Astrocyte of the cerebellum (primary cell): ENCODE results near the gene CCDC127.
"Not testable (repeated sequence)": the region's sequence is repeated elsewhere in the genome, so short reads cannot be mapped to it uniquely, and the experiment has no call there.

Source experiments
- DNase-seq: peaks from one replicate; pipeline ENCODE4 v3.0.0-alpha.2; 2011; ENCODE audit warnings: low read depth
- H3K4me3 ChIP-seq: 2 replicates; pipeline ENCODE4 v1.5.1; 2011; ENCODE audit warnings: mild to moderate bottlenecking, low read depth, low read length, moderate library complexity
- in situ Hi-C: cut with HindIII; loops from 2 replicates; pipeline ENCODE4 v1.10.0; 2017; ENCODE audit warnings: low sequenced_read_pairs
- TF ChIP-seq, protein P1 (sequence below): IDR thresholded peaks from 2 replicates; pipeline ENCODE4 v1.5.1; 2012; ENCODE audit warnings: low read length, low read depth, moderate library complexity, mild to moderate bottlenecking; ENCODE audit errors: missing control alignments

Gene CCDC127

DNA sequence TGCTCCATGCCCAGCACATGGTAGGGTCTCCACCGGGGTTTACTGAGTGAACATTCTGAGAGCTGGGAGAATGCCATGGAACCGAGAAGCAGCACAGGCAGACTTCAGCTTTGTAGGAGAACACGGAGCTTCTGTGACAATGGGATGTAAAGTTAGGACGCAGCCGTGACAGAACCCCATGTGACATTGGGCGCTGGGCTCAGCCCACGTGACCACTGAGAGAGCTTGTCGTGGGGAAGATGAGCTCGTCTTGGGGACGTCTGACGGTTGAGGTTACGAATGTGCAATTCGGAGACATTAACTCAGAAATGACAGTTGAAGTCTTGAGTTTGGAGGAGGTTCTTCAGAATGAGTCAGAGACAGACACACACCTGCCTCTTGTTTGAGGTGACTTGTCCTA is 13.7 kb upstream of the CCDC127 start:
- in situ Hi-C loops, result no loop called here
- TF ChIP-seq, protein P1, sequence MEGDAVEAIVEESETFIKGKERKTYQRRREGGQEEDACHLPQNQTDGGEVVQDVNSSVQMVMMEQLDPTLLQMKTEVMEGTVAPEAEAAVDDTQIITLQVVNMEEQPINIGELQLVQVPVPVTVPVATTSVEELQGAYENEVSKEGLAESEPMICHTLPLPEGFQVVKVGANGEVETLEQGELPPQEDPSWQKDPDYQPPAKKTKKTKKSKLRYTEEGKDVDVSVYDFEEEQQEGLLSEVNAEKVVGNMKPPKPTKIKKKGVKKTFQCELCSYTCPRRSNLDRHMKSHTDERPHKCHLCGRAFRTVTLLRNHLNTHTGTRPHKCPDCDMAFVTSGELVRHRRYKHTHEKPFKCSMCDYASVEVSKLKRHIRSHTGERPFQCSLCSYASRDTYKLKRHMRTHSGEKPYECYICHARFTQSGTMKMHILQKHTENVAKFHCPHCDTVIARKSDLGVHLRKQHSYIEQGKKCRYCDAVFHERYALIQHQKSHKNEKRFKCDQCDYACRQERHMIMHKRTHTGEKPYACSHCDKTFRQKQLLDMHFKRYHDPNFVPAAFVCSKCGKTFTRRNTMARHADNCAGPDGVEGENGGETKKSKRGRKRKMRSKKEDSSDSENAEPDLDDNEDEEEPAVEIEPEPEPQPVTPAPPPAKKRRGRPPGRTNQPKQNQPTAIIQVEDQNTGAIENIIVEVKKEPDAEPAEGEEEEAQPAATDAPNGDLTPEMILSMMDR, result no peak
- no peak for DNase-seq
- H3K4me3 ChIP-seq, result no peak overlapping the region

DNA sequence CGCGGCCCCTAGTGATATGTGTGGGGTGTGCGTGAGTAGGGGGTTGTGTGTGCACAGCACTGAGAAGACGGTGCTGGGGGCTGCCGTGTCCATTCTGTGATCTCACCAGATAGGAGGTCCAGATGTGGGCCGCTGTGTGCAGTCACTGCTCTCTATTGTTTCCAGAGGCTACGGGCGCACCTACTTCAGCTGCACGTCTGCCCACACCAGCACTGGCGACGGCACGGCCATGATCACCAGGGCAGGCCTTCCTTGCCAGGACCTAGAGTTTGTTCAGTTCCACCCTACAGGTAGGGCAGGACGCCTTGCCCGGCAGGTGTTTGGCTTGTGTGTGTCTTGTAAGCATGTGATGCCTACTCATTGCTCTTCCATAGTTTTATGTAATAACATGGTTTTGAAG is 12.8 kb upstream of the CCDC127 start:
- no peak for DNase-seq
- H3K4me3 ChIP-seq, result no peak overlapping the region
- in situ Hi-C loops, result no loop called here
- TF ChIP-seq, protein P1, result no peak

DNA sequence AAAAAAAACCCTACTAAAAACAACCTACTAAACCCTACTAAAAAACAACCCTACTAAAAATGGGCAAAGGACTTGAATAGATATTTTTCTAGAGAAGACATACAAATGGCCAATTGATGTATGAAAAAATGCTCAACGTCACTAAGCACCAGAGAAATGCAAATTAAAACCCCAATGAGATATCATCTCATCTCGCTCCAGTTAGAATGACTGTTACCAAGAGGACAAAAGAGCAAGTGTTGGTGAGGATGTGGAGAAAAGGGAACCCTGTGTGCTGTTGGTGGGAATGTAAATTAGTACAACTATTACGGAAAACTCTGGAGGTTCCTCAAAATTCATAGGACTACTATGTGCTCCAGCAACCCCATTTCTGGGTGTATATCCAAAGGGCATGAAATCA is 10.9 kb upstream of the CCDC127 start:
- no peak overlapping the region for H3K4me3 ChIP-seq
- DNase-seq, result no peak
- TF ChIP-seq, protein P1, result no peak
- in situ Hi-C loops, result no loop called here

DNA sequence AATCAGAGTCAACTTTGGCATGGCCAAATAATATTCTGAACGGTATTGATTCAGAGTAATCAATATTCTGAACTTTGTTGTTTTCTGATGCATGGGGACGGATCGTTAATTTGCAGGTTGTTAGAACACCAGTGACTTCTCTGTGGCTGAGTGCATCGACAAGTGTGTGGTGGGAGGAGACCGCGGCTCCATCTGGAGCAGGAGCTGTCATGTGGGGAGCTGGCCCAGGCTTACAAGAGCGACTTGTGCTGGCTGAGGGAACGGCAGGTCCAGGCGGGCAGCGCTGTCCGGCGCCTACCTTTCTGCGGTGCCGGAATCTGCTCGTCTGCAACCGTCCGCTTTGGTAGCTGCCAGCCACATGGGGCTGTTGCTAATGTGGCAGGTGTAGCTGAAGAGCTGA is 9.4 kb upstream of the CCDC127 start:
- H3K4me3 ChIP-seq, DNase-seq, in situ Hi-C loops: not testable (repeated sequence)

DNA sequence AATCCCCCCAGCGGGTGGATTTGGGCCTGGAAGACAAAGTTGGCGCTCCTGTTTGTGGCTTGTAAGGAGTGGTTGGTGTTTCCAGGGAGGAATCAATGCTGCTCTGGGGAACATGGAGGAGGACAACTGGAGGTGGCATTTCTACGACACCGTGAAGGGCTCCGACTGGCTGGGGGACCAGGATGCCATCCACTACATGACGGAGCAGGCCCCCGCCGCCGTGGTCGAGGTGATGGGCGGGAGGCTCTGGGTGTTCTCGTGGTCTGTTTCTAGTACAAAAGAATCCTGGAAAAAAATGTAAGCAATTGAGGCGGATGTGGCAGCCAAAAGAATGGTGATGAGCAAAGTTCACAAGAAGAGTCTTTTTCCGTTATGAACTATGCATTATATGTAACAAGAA is 7.4 kb upstream of the CCDC127 start:
- TF ChIP-seq, protein P1, result no peak
- no peak for DNase-seq
- no peak overlapping the region for H3K4me3 ChIP-seq
- in situ Hi-C loops, result no loop called here

DNA sequence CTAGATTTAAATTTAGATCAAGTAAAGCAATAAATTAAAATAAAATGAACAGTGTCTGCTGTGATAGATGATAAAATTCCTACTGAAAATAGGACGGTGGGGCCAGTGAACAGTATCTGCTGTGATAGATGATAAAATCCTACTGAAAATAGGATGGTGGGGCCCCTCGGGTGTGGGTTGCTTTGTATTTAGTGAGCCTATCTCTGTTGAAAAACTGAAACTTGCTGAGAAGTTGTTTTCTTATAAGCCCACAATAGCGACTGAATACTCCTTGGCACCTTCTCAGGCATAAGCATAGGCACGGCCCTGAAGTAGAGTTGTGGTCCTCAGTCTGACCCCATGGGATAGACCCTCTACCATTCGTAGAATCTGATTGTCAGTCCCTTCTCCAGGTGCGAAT is 5.8 kb upstream of the CCDC127 start:
- in situ Hi-C loops, result no loop called here
- H3K4me3 ChIP-seq, result no peak overlapping the region
- TF ChIP-seq, protein P1, result no peak
- DNase-seq, result no peak

DNA sequence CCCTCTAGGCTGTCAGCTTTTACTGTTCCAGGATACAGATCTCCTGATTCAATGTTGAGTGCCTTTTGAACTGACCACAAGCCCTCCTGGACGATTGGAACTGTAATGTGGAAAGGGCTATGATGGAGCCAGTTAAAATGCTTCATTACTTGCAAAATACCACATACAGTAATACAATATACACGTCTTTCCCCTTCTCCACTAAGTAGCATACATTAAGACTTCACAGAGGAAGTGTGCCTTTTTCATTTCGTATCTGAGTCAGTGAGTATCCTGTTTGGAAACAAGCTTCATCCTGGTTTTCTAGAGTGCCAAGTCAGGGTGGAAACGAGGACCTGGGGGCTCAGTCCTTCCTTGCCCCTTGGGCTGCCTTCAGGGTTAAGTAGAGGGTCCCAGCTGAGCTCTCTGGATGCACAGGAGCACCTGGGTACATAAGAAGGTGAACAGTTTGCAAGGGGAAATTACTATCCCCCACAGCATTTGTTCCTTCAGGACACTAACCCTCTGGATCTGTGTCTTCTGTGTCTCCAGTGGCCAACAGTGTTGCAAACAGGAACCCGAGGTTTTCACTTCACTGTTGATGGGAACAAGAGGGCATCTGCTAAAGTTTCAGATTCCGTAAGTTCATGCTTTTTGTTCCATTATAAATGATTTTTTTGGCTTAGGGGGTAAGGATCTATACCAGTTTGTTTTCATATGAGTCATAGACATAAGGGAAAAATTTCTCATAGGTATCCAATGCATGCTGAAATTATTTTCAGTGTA is 5.2 kb upstream of the CCDC127 start:
- H3K4me3 ChIP-seq, in situ Hi-C loops, DNase-seq: not testable (repeated sequence)

DNA sequence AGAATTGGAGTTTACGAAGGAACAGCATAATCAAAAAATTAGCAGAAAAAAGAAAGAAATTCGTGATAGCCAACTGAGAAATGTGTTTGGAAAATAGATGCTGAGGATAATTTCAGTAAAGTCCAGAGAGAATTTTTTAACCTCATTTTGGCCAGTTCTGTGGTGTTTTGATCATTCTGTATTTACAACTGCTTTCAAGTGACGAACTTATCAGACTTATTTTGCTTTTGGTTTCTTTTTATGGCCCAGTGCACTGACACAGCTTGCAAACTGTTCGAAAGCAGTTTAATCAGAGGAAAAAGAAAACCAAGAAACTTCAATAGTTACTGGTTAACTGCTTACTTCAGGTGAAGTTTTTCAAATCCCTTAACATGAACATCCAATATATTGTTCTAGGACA is 2.0 kb upstream of the CCDC127 start:
- peak overlapping the region; percentile 95 for H3K4me3 ChIP-seq
- DNase-seq, result no peak
- TF ChIP-seq, protein P1, result no peak
- in situ Hi-C loops, result no loop called here
